Measurements from ENCODE around the gene DOCK4.

GRCh38 chr7:112180223-112180622, 26.0 kb downstream of the DOCK4 start:
- TF ChIP-seq CTCF (IDR thresholded peaks at IDR 0.05) (no peak), TEAD1 (CRISPR knock-in tag; IDR thresholded peaks at IDR 0.05) (no peak), ZNF317 (CRISPR knock-in tag; IDR thresholded peaks at IDR 0.05; ENCODE audit: borderline replicate concordance, low read depth) (no peak), MYBL2 (CRISPR knock-in tag; IDR thresholded peaks at IDR 0.05) (no peak), CREB1 (CRISPR knock-in tag; IDR thresholded peaks at IDR 0.05) (no peak), MAX (CRISPR knock-in tag; IDR thresholded peaks at IDR 0.05) (no peak), NR1H2 (CRISPR knock-in tag; IDR thresholded peaks at IDR 0.05) (no peak), SP1 (CRISPR knock-in tag; conservative IDR thresholded peaks at IDR 0.05) (no peak), FOXK1 (CRISPR knock-in tag; IDR thresholded peaks at IDR 0.05) (no peak), JUN (CRISPR knock-in tag; IDR thresholded peaks at IDR 0.05) (no peak)
